GOT3 (cell line): ENCODE data around the gene ALKBH2.
A peak's percentile ranks its signal among the peaks of the same experiment; 100 is the strongest.

Source experiments
- DNase-seq: peaks from one replicate; lab custom pipeline; 2025; ENCODE audit warnings: mixed read lengths; lab: John Stamatoyannopoulos, UW

Gene ALKBH2

GRCh38 chr12:109113661-109114321 is 20.5 kb upstream of the ALKBH2 start:
- DNase-seq: no peak

GRCh38 chr12:109112720-109113465 is 19.6 kb upstream of the ALKBH2 start:
- no peak for DNase-seq

GRCh38 chr12:109110988-109111495 is 17.8 kb upstream of the ALKBH2 start:
- DNase-seq: no peak

- no peak for DNase-seq
Observed at GRCh38 chr12:109109746-109110350, 16.6 kb upstream of the ALKBH2 start.

- no peak for DNase-seq
Observed at GRCh38 chr12:109105176-109105575, 11.9 kb upstream of the ALKBH2 start.

GRCh38 chr12:109102491-109102890 is 9.2 kb upstream of the ALKBH2 start:
- DNase-seq: no peak

DNA sequence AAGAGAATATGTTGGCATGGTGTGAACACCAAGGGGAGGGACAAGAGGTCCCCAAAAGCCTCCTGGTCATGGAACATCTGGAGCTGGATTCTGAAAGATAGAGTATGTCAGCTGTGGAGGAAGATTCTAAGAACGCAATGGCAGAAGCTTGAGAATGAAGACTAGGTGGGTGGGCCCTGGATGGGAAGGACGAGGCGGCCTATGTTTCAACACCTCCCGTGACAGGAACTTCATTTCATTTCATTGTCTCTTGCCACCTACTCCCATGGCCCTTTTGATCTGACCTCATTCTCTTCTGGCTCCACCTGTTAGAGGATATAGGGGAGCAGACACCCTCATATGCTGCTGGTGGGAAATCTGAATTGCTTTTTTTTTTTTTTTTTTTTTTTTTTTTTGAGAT is 7.5 kb upstream of the ALKBH2 start:
- DNase-seq: no peak

- DNase-seq: no peak
Observed at GRCh38 chr12:109099431-109100020, 6.3 kb upstream of the ALKBH2 start.

DNA sequence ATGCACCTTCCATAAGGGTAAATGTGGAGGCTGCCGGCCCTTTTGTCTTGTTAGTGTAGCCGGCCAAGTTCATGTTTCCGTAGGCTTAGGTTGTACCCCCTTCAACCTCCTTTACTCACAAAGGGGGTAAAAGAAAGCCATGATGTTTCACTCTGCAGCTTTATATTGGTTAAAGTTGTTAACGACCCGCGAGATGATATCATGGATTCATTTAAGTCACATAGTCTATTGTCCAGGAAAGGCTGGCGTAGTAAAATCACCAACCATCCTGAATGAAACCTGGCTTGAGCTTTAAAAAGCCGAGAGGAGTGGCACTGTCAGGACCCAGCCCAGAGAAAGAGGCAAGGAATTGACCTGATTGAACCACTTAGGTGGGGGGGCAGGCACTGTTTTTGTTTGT is 5.4 kb upstream of the ALKBH2 start:
- DNase-seq: no peak

GRCh38 chr12:109098183-109098604 is 4.9 kb upstream of the ALKBH2 start:
- no peak for DNase-seq

DNA sequence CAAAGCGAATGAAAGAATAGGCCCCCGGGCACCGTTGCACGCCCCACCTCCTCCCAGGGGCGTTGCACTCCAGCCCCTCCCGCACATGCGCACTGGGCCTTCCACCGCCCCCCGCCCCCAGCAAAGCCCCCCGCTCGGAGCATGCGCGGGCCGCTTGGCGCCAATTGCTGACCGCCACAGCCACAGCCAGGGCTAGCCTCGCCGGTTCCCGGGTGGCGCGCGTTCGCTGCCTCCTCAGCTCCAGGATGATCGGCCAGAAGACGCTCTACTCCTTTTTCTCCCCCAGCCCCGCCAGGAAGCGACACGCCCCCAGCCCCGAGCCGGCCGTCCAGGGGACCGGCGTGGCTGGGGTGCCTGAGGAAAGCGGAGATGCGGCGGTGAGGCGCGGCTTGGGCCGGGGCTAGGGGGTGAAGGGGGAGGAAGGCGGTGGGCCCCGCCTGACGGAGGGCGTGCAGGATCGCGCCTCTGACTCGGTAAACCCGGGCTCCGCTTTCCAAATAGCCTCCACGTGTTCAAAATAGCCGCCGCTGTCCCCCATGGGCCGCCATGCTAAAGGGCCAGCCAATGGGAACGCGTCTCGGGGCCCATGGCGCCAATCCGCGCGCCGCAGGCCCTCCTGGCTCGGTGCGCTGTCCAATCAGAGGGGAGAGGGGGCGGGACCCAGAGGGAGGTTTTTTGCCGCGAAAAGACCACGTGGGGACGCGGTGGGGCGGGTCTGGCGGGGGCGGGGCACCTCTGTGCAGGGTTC is 4.3 kb upstream of the ALKBH2 start, which contains the start of gene UNG:
Gene UNG (plus strand): TSS at position 163 of the 748 bp plus-strand sequence. CDS start 83 bp downstream, at position 246.
- peak; percentile 68 for DNase-seq

DNA sequence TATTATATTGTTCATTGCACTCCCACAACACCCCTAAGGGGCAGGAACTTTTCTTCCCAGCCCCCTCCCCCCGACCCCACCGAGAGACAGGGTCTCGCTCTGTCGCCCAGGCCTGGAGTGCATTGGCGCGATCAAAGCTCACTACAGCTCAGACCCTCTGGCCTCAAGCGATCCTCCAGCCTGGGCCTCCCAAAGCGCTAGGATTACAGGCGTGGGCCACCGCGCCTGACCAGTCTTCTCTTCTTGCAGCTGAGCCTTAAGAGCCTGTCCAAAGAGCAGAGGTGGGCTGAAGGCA is 3.8 kb upstream of the ALKBH2 start:
- DNase-seq: no peak

- no peak for DNase-seq
Observed at GRCh38 chr12:109092497-109093021, 713 bp downstream of the ALKBH2 start.

DNA sequence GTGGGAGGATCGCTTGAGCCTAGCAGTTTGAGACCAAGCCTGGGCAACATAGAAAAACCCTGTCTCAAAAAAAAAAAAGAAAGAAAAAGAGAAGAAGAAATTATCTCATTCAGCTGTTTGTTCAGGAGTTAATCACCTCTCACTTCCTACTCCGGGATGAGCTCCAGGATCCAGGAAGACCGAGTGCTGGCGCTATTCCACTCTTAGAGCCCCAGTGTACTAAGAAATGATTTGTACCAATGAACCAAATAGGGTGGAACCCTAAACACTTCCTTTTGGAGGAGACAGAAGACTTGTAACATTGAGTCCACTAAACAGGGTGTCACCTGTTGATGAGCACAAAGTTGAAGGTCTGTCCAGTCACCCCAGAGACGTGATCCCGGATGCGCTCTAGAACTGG is 3.6 kb downstream of the ALKBH2 start:
- no peak for DNase-seq

DNA sequence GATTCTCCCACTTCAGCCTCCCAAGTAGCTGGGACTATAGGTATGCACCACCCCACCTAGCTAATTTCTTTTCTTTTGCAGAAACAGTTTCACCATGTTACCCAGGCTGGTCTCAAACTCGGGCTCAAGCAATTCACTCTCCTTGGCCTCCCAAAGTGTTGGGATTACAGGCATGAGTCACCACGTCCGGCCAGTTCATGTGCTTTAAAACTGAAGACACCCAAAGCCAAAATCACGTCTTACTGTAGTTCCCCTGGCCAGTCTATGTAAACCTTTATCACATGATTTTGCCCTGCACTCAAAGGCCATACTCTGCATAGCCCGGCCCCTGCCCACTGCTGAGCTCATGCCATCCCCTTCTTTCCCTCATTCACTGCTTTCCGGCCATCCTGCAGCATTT is 4.5 kb downstream of the ALKBH2 start:
- DNase-seq: no peak

DNA sequence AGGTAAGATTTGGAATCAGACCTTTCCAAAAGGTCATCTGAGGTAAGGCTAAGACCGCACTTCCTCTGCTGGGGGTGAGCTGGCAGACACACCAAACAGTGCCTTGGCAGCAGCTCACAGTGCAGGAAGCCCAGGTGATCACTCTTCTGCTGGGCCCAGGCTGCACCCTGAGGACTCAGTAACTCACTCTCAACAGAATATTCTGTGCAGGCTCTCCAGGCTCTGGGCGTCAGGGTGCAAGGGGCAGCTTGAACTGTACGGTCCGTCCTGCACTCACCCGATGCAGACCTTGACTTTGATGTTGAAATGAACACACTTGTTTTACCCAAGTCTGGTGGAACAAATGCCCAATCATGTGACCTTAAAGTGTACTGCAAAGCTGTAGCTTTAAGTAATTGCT is 6.0 kb downstream of the ALKBH2 start:
- DNase-seq: no peak

- DNase-seq: no peak
Observed at GRCh38 chr12:109085590-109085989, 7.7 kb downstream of the ALKBH2 start.

- DNase-seq: no peak
Observed at GRCh38 chr12:109084425-109084824, 8.8 kb downstream of the ALKBH2 start.

GRCh38 chr12:109082751-109083150 is 10.5 kb downstream of the ALKBH2 start:
- no peak for DNase-seq

DNA sequence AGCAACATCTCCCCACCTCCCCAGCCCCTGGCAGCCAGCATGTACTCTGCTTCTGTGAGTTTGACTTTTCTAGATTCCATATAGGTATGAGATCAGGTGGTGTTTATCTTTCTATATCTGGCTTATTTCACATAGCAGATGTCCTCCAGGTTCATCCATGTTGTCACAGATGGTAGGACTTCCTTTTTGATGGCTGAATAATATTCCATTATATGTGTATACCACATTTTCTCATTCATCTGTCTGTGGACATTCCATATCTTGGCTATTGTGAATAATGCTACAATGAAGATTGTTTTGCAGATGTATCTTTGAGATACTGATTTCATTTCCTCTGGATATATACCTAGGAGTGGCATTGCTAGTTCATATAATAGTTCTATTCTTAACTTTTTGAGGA is 18.4 kb downstream of the ALKBH2 start:
- DNase-seq: no peak
